Panc1 (cell line): ENCODE results near the gene LAMC3.

Source experiments
- POLR2AphosphoS5 ChIP-seq: IDR thresholded peaks from 2 replicates; pipeline ENCODE4 v1.6.1; 2012; ENCODE audit warnings: mild to moderate bottlenecking, low read depth, low read length, moderate library complexity
- SIN3A ChIP-seq: IDR thresholded peaks from 2 replicates; pipeline ENCODE4 v1.6.1; 2012; ENCODE audit warnings: low read depth, mild to moderate bottlenecking, low read length, moderate library complexity, borderline replicate concordance; ENCODE audit not compliant: insufficient read depth
- TCF7L2 ChIP-seq: IDR thresholded peaks from 2 replicates; pipeline ENCODE4 v1.6.1; 2011; ENCODE audit warnings: mild to moderate bottlenecking, low read depth, low read length, inconsistent platforms
- TF ChIP-seq, protein P1 (sequence below): fragments of 450-650 bp; IDR thresholded peaks from 2 replicates; pipeline ENCODE4 v1.5.1; 2017; ENCODE audit warnings: mild to moderate bottlenecking
- TF ChIP-seq, protein P2 (sequence below), 2 experiments: IDR thresholded peaks; 2 replicates each; pipeline ENCODE4 v1.6.1; 2011 to 2012; ENCODE audit warnings: low read depth in 2 of 2, control low read depth in 1 of 2, low read length in 1 of 2, mild to moderate bottlenecking in 1 of 2, moderate library complexity in 1 of 2; ENCODE audit not compliant: insufficient read depth in 1 of 2

DNA sequence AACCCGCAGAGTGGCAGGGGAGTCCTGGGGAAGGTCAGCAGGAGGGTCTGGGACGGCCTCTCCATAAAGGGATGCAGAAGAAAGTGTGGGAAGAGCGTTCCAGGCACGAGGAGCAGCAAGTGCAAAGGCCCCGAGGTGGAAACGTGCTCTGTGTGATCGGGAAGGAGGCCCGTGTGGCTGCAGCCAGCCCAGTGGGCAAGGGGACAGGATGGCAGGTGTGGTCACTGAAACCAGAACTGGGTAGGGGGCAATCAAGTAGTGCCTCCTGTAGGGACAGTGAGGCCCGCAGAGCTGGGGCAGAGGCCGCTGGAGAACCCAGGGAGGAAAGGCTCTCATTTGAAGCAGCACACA is 16.3 kb upstream of the LAMC3 start:
- TF ChIP-seq, protein P1, sequence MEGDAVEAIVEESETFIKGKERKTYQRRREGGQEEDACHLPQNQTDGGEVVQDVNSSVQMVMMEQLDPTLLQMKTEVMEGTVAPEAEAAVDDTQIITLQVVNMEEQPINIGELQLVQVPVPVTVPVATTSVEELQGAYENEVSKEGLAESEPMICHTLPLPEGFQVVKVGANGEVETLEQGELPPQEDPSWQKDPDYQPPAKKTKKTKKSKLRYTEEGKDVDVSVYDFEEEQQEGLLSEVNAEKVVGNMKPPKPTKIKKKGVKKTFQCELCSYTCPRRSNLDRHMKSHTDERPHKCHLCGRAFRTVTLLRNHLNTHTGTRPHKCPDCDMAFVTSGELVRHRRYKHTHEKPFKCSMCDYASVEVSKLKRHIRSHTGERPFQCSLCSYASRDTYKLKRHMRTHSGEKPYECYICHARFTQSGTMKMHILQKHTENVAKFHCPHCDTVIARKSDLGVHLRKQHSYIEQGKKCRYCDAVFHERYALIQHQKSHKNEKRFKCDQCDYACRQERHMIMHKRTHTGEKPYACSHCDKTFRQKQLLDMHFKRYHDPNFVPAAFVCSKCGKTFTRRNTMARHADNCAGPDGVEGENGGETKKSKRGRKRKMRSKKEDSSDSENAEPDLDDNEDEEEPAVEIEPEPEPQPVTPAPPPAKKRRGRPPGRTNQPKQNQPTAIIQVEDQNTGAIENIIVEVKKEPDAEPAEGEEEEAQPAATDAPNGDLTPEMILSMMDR, result no peak
- no peak for TF ChIP-seq POLR2AphosphoS5
- TF ChIP-seq, protein P2, sequence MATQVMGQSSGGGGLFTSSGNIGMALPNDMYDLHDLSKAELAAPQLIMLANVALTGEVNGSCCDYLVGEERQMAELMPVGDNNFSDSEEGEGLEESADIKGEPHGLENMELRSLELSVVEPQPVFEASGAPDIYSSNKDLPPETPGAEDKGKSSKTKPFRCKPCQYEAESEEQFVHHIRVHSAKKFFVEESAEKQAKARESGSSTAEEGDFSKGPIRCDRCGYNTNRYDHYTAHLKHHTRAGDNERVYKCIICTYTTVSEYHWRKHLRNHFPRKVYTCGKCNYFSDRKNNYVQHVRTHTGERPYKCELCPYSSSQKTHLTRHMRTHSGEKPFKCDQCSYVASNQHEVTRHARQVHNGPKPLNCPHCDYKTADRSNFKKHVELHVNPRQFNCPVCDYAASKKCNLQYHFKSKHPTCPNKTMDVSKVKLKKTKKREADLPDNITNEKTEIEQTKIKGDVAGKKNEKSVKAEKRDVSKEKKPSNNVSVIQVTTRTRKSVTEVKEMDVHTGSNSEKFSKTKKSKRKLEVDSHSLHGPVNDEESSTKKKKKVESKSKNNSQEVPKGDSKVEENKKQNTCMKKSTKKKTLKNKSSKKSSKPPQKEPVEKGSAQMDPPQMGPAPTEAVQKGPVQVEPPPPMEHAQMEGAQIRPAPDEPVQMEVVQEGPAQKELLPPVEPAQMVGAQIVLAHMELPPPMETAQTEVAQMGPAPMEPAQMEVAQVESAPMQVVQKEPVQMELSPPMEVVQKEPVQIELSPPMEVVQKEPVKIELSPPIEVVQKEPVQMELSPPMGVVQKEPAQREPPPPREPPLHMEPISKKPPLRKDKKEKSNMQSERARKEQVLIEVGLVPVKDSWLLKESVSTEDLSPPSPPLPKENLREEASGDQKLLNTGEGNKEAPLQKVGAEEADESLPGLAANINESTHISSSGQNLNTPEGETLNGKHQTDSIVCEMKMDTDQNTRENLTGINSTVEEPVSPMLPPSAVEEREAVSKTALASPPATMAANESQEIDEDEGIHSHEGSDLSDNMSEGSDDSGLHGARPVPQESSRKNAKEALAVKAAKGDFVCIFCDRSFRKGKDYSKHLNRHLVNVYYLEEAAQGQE (IDR thresholded peaks at IDR 0.05; ENCODE audit: insufficient read depth in 1 of 2, low read depth in 2 of 2, low read length in 1 of 2), result no peak
- TF ChIP-seq SIN3A, result no peak
- TF ChIP-seq TCF7L2, result no peak
